Measurements from ENCODE around the gene CBL. TPM values are rescaled to one million over a fixed set of nuclear protein-coding genes. Genes with fewer than 3 reads are reported as not detected.

The CBL gene
- total RNA-seq, 1 experiment from 2014 or later = 56.4 TPM

- Histone ChIP-seq H2BK5ac (ENCODE audit: insufficient read length, low read length) (no peak overlapping the region), H2BK15ac (ENCODE audit: low read depth, low read length) (no peak overlapping the region), H4K91ac (ENCODE audit: insufficient read length, low read depth, low read length) (no peak overlapping the region), H3K23ac (ENCODE audit: insufficient read length, low read depth, low read length) (no peak overlapping the region), H2BK12ac (ENCODE audit: insufficient read length, low read depth, low read length) (no peak overlapping the region), H2BK120ac (ENCODE audit: low read depth, low read length, poor library complexity, severe bottlenecking) (no peak overlapping the region), H3K4me1 (ENCODE audit: insufficient read depth, low read length) (no peaks in the 10 kb centered on the region; the same call in 1 of the 2 replicates), H3K4me2 (ENCODE audit: insufficient read depth, insufficient read length, low read length) (no peak overlapping the region), H3K56ac (ENCODE audit: insufficient read length, low read depth, low read length) (no peak overlapping the region), H2BK20ac (ENCODE audit: low read depth, low read length, poor library complexity, severe bottlenecking) (no peak overlapping the region), H3K9me3 (ENCODE audit: control insufficient read depth, low read depth, low read length) (no peaks in the 10 kb centered on the region), H4K8ac (replicated peaks; ENCODE audit: insufficient read length, low read depth, low read length) (no peak overlapping the region), H3K79me1 (ENCODE audit: insufficient read depth, low read depth, low read length, poor library complexity, severe bottlenecking) (no peaks in the 10 kb centered on the region), H3K4ac (ENCODE audit: low read depth, low read length) (no peak overlapping the region), H3T11ph (ENCODE audit: low read length) (no peak overlapping the region), H3K18ac (ENCODE audit: insufficient read length, low read depth, low read length) (no peak overlapping the region), H3K27me3 (ENCODE audit: insufficient read depth, low read length) (no peaks in the 10 kb centered on the region), H4K20me1 (ENCODE audit: control insufficient read depth, insufficient read depth, insufficient read length) (no peaks in the 10 kb centered on the region), H3K14ac (ENCODE audit: insufficient read depth, low read length) (no peak overlapping the region), H3K9ac (ENCODE audit: extremely low read depth, insufficient read length, low read length) (no peak overlapping the region), H2AK5ac (ENCODE audit: insufficient read length, low read length) (no peak overlapping the region), H3K27ac (ENCODE audit: insufficient read length, low read depth, low read length) (no peak overlapping the region), H2AFZ (ENCODE audit: low read length) (no peak overlapping the region), H3K79me2 (ENCODE audit: insufficient read depth, low read length) (no peaks in the 10 kb centered on the region), H3K23me2 (ENCODE audit: insufficient read length, low read depth, low read length, poor library complexity, severe bottlenecking) (no peaks in the 10 kb centered on the region), H4K5ac (ENCODE audit: insufficient read length, low read depth, low read length) (no peak overlapping the region)
- Mint-ChIP-seq H3K36me3 (ENCODE audit: insufficient read depth in 1 of 3, low read depth in 3 of 3) (no peaks in the 10 kb centered on the region), H3K27ac (peak overlapping the region in 1 of 3 experiments; percentile 40; a peak in 2 of 7 replicates), H3K9me3 (0 out of 5 replicates have a peak, but pooled peaks cover 0 to 4% of the 10 kb centered on the region in 2 experiments), H3K4me1 (peaks cover 19 to 25% of the 10 kb centered on the region in 2 experiments), H3K27me3 (ENCODE audit: low read depth) (peaks cover 63% of the 10 kb centered on the region), H3K4me3 (no peak overlapping the region)
- no peak for DNase-seq
- no CpG with 5 or more reads among the region's 2 CpGs for WGBS (ENCODE audit: extremely low coverage, insufficient read length, low lambda C conversion rate)
- TF ChIP-seq CTCF (conservative IDR thresholded peaks at IDR 0.05) = no peak
These were observed 145.1 kb downstream of the CBL start for GRCh38 chr11:119351232-119351631.

Measured in H9 (cell line).